ENCODE results near the gene LIN7A.
"Not testable (repeated sequence)": the region's sequence is repeated elsewhere in the genome, so short reads cannot be mapped to it uniquely, and the experiment has no call there.

The LIN7A gene

DNA sequence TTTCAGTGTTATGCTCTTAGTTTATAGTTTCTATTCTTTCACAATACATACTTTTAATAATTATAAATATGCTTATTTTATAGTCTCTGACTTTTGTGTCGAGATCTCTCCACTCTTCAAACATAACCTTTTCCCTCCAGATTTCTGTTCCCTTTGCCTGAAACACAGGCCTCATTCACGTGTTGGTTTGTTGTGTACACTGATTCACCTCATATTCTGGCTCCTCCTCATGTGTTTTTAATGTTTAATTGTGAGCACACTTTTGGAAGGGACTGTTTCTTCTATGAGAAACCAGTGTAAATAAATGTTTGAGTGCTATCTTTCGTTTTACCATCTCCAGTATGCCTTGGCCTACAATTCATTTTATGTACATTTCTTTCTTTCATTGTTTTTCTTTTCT lies 20.1 kb downstream of the LIN7A start:
- DNase-seq, result no peak

DNA sequence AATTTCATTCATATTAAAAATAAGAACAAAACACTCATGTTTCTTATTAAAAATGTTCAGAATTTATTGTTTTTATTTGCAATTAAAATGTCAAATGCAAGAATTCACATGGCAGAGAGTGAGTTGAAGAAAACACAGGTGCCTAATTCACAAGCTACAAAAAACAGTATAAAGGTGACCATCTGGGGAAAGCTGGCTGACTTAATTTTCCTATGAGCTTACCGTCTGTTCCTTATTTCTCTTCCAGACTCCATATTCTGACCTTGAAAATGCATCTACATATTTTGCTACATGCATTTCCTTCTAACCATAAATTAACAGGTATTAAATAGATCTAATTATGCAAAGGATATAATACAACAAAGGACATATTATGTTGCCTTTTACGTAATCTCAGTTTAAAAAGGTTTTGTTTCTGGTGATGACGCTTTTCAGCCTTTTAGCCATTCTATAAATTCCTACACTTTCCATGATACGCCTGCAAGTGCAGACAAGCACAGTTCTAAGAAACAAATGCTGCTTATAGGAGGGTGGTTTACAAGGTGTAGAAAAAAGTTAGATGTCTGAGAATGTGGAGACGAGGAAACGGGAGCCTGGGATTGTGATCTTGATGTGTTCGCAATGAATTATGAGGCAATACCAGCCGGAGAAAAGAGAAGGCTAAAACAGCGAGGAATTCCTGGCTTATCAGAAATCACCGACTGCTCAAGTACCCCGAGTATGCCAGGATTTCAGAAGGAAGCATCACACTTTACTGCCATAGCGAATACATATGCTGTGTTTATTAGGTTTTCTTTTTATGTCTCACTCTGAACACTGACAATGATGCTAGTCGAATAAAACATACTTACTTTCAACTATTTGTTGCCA lies 24.6 kb downstream of the LIN7A start:
- DNase-seq, result no peak

DNA sequence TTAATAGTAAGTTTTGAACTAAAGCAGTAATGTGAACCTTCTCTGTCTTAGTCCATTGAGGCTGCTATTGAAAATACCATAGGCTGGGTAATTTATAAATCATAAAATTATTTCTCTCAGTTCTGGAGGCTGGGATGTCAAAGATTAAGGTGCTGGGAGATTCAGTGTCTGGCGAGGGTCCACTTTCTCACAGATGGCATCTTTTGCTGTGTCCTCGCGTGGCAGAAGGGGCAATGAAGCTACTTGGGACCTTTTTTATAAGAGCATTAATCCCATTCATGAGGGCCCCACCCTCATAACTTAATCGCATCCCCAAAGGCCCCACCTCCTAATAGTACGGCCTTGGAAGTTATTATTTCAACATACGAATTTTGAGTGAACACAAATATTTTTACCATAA lies 28.4 kb downstream of the LIN7A start:
- DNase-seq, result no peak

DNA sequence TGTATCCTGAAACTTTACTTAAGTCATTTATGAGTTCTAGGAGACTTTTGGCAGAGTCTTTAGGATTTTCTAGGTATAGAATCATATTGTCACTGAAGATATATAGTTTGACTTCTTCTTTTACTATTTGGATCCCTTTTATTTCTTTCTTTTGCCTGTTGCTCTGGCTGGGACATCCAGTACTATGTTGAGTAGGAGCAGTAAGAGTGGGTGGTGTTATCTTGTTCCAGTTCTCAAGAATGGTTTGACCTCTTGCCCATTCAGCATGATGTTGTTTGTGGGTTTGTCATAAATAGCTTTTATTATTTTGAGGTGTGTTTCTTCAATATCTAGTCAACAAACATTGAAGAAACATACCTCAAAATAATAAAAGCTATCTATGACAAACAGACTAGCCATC lies 35.0 kb downstream of the LIN7A start:
- no peak for DNase-seq

DNA sequence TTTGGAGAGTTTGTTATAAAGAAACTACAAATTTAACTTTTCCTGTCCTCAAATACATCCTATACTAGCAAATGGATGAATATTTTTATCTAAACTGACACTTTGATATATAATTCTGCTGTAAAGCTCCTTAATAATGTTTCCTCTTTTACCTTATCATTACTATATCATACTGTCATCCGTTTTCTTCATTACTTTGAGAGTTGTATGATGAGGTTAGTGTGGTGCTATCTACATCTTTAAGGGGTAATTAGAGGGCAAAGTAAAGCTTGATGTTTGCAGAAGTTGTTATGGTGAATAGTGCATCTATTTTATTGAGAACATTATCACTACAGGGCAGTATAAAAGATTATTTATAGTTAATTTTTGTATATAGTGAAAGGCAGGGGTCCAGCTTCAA lies 36.1 kb downstream of the LIN7A start:
- no peak for DNase-seq

DNA sequence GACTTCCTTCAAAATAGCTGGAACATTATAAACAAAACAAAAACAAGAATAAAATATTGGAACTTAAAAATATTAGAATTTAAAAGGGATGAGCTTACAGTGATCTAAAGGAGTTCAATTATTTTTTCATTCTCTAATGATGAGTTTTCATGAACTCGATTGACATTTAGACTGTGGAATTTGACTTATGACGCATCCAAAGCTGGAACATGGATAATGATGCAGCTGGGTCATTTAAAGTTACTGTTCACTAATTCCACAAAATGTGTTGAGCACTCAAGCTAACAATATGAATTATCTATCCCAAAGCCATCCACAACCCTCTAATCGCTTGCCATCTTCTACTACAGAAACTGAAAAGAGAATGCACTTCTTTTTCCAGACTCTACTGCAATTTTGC lies 42.5 kb downstream of the LIN7A start:
- DNase-seq, result no peak

DNA sequence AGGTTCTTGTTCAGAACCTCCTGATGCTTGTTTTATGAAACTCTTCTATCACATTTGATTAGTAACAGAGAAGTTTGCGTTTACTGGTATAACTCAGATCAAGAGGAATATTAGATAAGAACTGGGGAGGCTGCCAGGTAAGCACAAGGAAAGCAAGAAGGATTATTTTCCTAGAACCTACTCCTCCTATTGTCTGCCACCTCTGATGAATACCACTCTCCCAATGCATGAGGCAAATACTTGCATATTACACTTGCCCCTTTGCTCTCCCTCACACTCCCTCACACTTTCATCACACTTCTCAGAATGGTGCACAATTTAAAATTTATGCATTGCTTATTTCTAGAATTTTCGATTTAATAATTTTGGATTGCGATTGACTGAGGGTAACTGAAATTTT lies 43.6 kb downstream of the LIN7A start:
- DNase-seq, result no peak

DNA sequence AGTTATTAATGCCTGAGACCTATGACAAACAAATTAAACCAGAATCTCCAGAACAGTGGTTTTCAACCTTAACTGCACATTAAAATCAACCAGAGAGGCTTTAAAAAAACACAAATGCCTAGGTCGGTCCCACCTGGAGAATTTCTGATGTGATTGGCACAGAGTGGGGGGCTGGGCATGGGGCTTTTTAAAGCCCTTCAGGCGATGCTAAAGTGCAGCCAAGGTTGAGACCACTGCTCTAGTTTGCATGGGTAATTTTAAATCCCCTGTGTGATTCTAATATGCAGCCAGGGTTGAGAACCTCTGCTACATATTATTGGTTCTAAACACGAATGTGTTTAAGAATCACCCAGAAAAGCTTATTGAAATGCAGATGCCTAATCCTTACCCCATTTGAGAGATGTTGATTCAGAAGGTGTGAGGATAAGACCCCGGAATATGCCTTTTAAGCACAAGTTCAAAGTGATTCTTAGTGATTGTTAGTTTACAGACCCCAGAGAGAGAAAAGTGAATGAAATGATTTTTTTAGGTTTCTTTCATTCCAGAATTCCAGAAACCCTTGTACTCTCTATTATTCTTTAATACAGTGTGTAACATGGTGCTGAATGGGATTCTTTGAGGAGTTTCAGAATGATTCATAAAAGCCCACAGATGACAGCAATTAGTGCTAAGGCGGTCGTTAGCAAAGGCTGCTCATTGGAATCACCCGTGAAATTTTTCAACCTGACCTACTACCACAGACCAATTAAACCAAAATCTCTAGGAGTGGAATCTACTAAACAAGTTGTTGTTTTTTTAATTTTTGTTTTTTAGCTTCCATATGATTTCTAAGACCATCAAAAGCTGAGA lies 44.9 kb downstream of the LIN7A start:
- peak; percentile 81 for DNase-seq

DNA sequence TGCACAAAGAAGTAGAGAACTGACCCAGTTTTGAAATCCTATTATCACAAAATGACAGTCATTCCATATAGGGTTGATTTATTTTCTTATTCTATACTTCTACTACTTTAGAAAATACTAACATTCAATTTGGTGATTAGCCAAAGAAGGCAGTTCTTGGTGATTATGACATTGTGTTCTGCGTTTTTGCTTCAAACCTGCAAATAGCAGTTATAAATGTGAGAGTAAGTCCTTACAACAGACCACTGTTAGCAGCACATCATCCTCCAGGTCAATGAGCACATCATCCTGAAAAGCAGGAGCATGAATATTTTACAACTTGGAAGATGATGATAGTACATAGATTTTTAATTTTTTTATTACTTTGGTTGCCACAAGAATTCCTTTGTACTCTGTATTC lies 53.1 kb downstream of the LIN7A start:
- no peak for DNase-seq

DNA sequence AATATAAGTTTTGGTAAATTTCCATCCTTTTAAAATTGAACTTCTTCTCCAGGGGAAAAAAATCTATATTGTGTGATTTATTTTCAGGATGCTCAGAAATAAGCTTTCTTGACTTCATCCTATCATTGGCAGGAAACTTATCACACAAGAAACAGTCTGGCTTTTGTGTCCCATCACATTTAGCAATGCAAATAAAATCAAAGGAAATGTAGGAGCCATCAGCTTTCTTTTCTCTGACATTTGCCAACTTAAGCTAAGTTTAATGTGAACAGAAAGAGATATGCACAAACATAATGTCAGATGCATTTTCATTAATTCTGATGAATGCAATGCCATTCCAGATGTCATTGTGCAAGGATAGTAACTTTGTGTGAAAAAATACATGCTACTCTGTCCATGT lies 56.6 kb downstream of the LIN7A start:
- no peak for DNase-seq

DNA sequence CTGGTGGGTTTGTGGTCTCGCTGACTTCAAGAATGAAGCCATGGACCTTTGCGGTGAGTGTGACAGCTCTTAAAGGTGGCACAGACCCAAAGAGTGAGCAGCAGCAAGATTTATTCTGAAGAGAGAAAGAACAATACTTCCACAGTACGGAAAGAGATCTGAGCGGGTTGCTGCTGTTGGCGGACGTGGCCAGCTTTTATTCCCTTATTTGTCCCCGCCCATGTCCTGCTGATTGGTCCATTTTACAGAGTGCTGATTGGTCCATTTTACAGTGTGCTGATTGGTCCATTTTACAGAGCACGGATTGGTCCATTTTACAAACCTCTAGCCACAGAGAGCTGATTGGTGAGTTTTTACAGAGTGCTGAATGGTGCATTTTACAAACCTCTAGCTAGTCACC lies 59.3 kb downstream of the LIN7A start:
- not testable (repeated sequence) for DNase-seq

DNA sequence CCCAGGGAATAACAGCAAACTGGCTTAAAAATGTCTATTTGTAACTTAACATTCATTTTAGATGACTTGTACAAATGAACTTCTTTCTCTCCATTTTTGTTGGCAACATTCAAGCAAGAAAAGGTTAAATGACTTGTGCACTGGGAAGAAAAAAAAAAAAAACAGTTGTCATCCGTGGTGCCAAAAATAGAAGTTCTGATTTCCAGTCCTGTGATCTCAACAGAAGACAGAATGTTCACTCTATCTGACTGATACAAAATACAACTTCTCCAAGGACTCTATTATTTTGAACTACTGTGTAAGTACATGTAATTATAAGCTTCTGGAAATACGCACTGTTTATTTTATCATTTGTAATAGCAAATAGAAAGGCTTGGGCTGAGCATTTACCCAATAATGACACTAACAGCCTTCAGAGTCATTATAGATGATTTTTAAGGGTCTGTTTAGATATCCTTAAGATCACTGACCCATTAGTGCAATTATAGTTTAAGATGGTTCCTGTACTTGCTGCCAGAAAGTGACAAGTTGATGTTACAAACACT lies 59.9 kb downstream of the LIN7A start:
- DNase-seq, result peak; percentile 64

DNA sequence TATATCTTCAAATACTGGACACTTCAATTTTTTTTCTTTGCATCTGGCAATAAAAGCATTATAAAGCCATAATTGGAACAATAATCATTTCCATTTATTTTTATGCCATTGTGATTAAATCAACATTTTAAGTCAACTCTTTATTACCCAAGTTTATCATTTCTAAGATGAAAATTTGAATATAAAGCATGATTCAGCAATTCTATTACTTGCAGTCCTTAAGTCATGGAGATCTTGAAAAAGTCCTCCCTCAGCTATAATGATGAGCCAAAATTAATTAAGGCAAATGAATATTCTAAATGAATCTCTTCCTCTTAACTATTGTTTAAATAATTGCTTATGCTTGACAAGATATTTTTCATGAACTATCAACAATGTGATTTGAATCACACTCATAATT lies 65.7 kb downstream of the LIN7A start:
- DNase-seq, result no peak

DNA sequence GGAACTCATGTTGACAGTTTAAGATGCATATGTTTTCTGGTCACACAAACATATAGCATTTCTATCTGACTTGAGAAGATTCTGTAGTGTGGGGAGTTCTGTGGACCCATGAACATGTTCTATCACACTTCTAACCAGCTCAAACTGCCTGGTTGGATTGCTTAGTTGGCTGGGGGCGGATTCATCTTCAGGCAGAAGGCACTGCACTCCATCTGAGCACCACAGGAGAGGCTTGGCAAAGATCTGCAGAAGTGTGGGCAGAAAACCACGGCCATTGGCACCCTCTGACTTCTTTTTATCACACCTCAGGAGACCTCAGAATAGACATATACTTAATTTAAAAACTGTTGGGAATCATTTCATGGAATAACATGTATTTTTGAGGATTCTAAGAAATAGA lies 68.5 kb downstream of the LIN7A start:
- no peak for DNase-seq

DNA sequence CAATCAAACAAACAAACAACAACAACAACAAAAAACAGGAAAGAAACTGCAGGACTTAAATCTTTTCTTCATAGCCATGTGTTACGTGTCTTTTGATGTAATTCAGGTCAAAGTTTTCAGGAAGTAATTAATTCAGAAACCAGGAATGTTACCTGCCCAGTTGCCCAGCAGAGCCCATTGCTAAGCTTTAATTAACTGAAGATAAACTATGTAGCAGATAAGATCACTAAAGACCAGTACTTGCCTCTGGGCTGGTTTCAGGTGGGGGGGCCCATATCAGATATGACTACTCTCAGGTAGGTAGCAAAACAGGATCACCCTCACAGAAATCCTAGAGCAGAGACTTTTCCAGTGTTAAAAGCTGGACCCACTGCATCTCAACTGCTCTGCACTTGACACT lies 69.2 kb downstream of the LIN7A start:
- no peak for DNase-seq

DNA sequence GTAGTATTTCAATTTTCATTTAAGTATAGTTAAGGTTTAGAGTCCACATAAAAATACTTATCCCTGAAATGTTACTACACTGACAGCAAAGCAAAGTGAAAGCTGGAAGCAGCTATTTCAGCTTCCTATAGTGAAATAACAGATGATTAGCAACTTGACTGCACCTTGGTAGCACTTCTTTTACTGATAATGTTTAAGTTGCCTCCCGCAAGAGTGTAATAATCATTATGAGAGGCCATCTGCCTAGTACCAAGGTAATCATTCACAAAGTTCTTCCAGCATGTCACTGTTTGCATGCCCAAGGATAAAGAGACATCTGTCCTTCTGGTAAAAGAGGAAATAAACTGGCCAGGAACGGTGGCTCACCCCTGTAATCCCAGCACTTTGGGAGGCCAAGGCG lies 69.8 kb downstream of the LIN7A start:
- no peak for DNase-seq

DNA sequence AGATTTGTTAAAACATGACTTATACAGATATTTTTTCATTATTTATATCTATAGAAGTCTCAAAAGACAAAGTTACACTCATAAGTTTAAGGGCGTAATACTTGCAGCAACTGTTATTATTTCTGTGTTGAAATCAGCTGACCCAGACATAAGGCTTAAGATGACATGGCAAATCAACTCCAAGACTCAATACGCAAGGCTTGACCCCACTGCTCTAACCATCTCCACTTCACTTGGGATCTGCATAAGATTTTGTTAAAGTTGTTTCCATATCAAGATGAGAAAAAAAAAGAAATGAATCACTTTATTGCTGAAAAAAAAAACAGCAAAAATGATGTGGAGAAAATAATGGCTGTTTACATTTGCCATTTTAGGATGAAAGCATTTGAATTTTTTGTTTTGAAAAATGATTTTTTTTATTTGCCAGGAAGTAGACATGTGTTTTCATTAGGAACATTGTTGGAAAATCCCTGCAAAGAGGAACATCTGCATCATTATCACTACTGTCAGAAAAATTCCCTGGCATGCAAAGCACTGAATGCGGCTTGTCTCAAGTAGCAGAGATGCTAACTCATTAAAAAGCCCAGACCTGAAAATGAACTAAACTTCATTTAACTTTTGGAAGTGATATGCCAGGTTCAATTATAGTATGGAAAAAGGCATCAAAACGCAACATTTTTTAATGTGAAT lies 73.5 kb downstream of the LIN7A start:
- peak; percentile 38 for DNase-seq

DNA sequence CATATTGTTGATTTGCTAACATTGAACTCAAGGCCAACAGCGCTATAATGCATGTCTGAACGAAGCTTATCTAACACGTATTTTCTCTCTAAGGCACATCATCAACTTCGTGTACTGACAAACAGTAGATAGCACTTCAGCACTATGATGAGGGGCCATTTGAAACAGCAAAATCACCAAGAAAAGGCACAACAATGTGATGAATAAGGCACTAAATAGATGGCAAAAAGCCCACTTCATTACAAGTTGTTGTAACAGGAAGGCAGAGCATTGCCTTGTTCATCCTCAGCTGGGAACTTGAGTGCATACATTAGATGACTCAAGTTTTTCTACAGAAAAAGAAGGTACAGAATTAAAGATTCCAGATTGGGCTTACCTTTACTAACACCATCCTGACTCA lies 75.2 kb downstream of the LIN7A start:
- DNase-seq, result peak; percentile 73

DNA sequence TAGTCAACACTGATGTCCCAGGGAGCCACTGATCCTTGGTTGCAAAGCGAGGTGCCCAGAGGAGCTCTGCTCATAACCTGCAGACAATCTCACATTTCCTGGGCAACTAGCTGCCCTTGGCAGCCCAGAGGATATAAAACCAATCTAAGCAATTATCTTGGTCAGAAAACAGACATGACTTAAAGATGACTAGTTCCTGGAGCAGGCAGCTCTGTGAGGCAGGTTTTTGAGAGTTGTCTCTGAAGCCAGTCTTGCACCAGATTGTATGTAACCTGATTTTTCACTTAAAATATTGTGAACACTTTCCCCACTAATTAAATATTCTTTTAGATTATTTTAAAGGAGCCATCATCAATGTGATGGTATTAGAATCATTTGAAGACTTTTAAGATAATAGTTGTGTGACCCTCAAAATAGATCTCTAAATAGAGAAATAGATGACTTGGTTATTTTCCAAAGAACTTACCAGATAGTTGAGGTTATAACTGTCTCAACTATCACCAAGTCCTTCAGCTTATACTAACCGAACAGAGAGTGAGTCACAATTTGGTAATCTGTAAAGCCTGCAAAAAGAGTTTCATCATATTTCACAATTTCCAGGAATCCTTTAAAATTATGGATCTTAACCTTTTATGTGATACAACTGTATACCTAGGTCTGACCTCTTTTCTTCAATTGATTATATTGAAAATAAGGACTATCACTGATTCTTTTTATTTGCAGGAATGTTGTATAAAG lies 75.9 kb downstream of the LIN7A start:
- peak; percentile 79 for DNase-seq

DNA sequence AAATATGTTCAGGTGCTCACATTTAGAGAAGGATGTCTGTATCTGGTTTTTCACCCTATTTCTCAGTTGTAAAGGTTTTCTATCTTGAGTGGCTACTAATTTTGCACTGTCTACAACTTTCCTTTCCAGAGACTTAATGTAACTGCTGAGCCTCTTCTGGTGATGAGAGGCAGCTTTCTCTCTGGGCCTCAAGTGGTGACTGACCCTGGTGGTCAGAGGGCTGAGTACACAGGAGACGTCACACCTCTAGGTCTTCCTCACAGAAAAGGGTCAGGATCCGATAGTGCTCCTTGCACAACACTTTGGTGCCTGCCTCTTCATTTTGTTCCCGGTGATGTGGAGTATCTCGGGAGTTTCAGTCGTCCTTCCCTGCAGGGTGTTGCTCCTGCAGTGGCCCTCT lies 76.8 kb downstream of the LIN7A start:
- DNase-seq, result no peak

DNA sequence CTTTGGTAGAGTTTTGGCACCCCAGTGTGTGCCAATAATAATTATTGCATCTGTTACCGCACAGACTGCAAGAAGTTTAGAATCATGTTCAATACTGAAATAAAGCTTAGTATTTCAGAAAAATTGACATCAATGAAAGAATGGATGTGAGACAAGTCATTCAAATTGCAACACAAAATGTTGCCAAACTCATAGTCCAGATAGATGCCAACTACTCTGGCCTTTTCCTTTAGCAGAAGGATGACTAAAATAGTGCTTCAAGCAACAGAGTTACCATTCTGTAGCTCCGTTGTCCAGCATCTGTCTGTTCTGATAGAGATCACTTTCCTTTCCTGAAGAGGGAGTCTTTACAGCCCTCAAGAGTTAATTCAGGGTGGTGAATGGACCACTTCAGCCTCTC lies 77.5 kb downstream of the LIN7A start:
- DNase-seq, result no peak

DNA sequence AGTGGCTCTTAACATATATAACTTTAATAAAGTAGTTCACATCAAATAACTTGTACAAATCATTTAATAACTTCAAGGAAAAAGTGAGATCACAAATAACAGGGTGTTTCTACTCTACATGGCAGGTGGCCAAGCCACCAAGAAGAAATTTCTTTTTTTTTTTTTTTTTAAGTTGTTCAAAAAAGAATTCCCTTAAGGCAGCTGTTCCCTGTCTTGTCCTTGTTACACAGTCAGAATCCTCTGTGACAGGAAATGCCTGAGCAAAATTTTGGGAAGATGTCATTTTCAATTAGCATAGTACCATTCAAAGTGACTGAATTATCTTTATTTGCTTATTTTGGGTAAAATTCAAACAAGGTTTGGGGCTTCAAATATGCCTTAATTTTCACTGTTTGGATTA lies 79.4 kb downstream of the LIN7A start:
- DNase-seq, result no peak

DNA sequence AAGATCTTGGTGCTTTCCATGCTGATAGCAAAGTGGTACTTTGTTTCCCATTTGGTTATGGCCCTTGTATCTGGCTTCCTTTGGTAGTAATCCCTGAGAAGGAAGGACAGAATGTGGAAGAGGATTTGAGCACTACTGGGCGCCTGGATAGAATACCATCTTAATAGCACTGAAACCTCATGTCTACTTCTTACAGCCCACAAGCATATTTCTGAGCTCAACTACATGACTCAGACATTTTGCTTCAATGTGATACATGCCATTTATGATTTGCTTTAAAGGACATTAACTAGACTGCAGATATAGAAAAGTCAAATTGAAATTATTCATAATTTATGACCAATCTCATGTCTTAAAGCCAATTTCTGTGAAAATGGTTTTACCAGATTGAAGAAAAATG lies 80.4 kb downstream of the LIN7A start:
- peak; percentile 74 for DNase-seq
